SJSA1 (cell line): ENCODE data around the gene SCFD2. TPM values are rescaled to one million over a fixed set of nuclear protein-coding genes. Genes with fewer than 3 reads are reported as not detected.

Experiments used
- DNase-seq, 2 experiments: peaks; one replicate each; pipeline ENCODE4 v3.0.0-alpha.2; 2015 to 2020; ENCODE audit warnings: low spot score in 2 of 2, low read depth in 1 of 2
- H3K27ac ChIP-seq: fragments of 250-450 bp; sonication (Bioruptor Pico); 2 replicates; pipeline ENCODE4 v1.5.1; 2020; ENCODE audit warnings: mild to moderate bottlenecking, moderate library complexity
- H3K27me3 ChIP-seq: fragments of 250-450 bp; sonication (Bioruptor Pico); replicated peaks from 2 replicates; pipeline ENCODE4 v1.5.1; 2020; ENCODE audit warnings: mild to moderate bottlenecking, moderate library complexity
- H3K36me3 ChIP-seq: fragments of 250-450 bp; sonication (Bioruptor Pico); 2 replicates; pipeline ENCODE4 v1.5.1; 2020; ENCODE audit warnings: mild to moderate bottlenecking
- H3K4me1 ChIP-seq: fragments of 250-450 bp; sonication (Bioruptor Pico); replicated peaks from 2 replicates; pipeline ENCODE4 v1.6.1; 2021; ENCODE audit warnings: mild to moderate bottlenecking
- H3K4me3 ChIP-seq: fragments of 250-450 bp; sonication (Bioruptor Pico); 2 replicates; pipeline ENCODE4 v1.5.1; 2020; ENCODE audit warnings: mild to moderate bottlenecking
- H3K9me3 ChIP-seq: fragments of 250-450 bp; sonication (Bioruptor Pico); replicated peaks from 2 replicates; pipeline ENCODE4 v1.5.1; 2020; ENCODE audit warnings: mild to moderate bottlenecking
- total RNA-seq: library from RNA; depleted of rRNA; stranded (reverse); fragments of >200 nt; shearing (Covaris generic); gene quantifications from 2 replicates; pipeline ENCODE4 v1.2.3, GENCODE V29; 2014

Gene SCFD2
- total RNA-seq, 1 experiment from 2014 or later: 18.5 TPM

DNA sequence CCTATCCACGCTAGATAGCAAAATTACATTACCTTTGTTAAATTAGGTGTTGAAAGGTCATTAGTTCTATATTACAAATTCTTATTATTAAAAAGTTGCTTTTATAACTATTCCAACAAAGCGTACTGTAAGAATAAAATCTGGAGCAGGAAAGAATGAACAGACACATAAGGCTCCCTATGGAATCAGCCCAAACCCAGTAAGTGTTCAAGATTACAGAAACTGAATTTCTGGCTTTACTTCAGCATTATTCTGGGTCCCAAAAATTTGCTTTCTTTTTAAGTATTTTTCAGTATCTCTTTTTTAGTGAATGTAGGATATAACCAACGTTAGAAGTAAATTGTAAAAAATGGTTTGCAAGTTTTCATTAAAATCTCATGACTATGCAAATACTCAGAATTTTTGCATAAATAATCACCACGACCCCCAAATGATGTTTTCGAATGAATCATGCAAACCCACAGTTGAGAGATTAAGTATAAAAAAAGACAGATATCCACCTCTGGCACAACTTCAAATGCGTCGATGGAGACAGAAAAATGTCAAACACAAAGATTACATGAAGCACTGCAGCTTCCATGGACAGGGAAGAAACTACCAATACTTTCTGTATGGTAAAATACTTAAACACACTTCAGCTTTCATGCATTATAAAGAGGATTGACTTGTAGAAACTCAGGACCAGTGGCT, 265.2 kb downstream of the SCFD2 start:
- Histone ChIP-seq H3K4me1 (peaks cover 44% of the 10 kb centered on the region), H3K4me3 (no peak overlapping the region), H3K27ac (peak overlapping the region; percentile 94), H3K27me3 (no peaks in the 10 kb centered on the region), H3K9me3 (no peaks in the 10 kb centered on the region), H3K36me3 (no peaks in the 10 kb centered on the region)
- DNase-seq: no peak

DNA sequence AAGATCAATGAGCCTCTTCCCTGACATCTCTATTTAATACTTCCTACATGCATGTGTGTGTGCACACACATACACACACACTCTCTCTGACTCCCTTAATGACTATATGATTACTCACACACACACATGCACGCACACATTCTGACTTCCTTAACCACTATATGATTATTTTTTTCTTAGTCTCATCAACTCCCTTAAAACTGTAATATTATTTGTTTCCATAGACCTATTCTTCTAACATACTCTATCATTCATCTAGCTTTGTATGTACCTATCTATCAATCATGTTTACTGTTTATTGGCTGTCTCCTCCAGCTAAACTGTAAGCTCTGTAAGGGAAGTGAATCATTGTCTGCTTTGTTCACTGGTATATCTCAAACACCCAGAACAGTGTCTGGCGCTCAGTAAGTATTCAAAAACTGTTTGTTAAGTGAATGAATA, 267.2 kb downstream of the SCFD2 start:
- peaks cover 44% of the 10 kb centered on the region for H3K4me1 ChIP-seq
- DNase-seq: peak in 1 of 2 experiments; percentile 85

DNA sequence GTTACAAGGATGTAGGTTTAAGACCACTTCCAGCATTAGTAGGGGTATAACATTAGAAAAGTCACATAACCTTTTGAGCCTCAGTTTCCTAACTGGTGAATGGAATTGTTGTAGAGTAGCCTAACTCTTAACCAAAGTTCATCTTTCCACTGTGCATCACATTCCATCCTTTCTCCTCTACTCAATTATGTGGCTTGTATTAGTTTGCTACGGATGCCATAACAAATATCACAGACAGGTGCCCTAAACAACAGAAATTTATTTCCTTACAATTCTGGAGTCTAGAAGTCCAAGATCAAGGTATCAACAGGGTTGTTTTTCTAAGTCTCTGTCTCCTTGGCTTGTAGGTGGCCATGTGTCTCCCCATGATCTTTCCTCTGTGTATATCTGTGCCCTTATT, 271.8 kb downstream of the SCFD2 start:
- no peak for DNase-seq
- H3K36me3 ChIP-seq: no peaks in the 10 kb centered on the region
- peaks cover 13% of the 10 kb centered on the region for H3K4me1 ChIP-seq
- H3K9me3 ChIP-seq: no peaks in the 10 kb centered on the region
- no peaks in the 10 kb centered on the region for H3K27me3 ChIP-seq
- H3K4me3 ChIP-seq: no peak overlapping the region
- H3K27ac ChIP-seq: no peak overlapping the region

More for the DNA sequence above, 267.2 kb downstream of the SCFD2 start:
- Histone ChIP-seq H3K27ac (peak overlapping the region; percentile 94), H3K27me3 (no peaks in the 10 kb centered on the region), H3K4me3 (no peak overlapping the region), H3K9me3 (no peaks in the 10 kb centered on the region), H3K36me3 (no peaks in the 10 kb centered on the region)

DNA sequence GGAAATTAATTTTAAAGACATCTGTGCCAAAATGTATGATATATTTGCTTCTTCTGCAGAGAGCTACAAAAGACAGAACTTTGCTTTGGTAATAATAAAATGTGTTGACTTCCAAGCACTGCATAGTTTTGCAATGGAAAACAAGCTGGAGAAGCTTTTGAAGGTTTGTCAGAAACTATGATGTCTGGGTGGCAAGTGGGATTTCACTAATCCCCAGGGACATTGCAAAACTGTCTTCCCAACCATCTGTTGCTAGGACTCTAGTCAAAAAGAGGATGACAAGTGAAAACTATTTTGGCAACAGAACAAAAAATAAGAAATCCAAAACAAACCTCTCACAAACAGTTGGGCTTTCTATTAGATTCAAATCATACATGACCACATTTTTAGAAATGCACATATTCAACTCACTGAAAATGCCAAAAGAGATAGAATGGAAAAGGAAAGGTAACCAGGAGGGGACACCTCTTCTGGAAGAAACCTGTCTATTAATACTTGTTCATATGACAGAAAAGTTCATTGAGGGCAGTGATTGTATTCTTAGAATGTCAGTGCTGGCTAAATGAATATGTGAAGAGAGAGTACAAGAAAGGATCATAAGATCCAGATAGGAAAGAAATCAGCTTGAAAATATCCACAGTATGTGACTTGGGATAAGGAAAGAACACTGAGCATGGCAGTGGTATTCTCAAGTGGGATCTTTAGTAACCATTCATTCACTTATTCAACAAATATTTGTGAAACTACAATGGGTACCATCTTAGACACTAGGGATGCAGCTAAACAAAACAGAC, 275.7 kb downstream of the SCFD2 start:
- Histone ChIP-seq H3K9me3 (no peaks in the 10 kb centered on the region; the same call in 1 of the 2 replicates), H3K27ac (no peak overlapping the region), H3K4me3 (no peak overlapping the region), H3K27me3 (no peaks in the 10 kb centered on the region), H3K36me3 (no peaks in the 10 kb centered on the region), H3K4me1 (no peaks in the 10 kb centered on the region)
- no peak for DNase-seq

DNA sequence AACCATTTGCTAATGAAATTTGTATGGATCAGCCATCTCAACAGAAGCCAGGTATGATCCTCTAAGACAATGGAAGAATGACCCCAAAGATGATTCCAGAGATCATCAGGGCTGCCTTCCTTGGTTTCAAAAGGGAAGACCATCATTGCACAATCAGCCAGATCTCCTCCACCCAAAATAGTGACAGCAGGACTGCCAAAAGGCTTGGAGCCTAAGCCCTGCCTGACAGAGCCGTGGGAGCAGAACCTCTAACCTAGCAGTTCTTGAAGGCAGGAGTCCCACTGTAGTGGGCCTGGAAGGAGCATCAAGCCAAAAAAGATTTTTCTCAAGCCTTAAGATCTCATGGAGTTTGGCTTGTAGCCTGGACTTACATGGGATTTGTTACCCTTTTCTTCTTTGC, 277.7 kb downstream of the SCFD2 start:
- DNase-seq: no peak
- no peak overlapping the region for H3K4me3 ChIP-seq
- H3K9me3 ChIP-seq: no peaks in the 10 kb centered on the region; the same call in 1 of the 2 replicates
- H3K27me3 ChIP-seq: no peaks in the 10 kb centered on the region
- H3K4me1 ChIP-seq: no peaks in the 10 kb centered on the region
- H3K27ac ChIP-seq: no peak overlapping the region
- no peaks in the 10 kb centered on the region for H3K36me3 ChIP-seq

DNA sequence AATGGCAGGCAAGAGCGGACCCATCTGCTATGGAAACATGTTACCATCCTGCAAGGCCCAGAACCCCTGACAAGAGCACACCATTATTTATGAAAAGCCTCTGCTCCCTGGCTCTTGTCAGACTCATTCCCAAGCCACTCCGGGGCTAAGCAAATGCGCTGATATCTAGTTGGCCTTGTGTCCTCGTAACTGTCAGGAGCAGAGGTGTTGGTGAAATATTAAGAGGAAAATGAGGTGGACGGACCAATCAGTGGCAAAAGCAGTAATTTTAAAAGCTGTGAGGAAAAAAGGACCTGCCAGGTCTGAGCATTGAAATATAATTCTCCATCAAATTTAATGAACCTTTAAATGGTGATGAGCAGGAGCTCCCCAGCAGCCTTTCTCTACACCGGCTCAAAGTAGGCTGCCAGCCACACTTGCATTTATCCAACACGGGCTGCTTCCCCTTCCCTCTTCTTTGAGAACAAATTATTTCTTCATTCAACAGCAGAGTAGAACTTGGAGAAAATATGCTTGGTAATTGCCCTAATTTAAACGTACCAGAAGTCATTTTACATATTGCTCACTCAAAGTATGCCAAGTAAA, 289.4 kb downstream of the SCFD2 start:
- H3K27me3 ChIP-seq: no peaks in the 10 kb centered on the region
- H3K27ac ChIP-seq: no peak overlapping the region
- DNase-seq: no peak
- no peaks in the 10 kb centered on the region for H3K4me1 ChIP-seq
- H3K36me3 ChIP-seq: no peaks in the 10 kb centered on the region
- H3K9me3 ChIP-seq: no peaks in the 10 kb centered on the region
- H3K4me3 ChIP-seq: no peak overlapping the region

DNA sequence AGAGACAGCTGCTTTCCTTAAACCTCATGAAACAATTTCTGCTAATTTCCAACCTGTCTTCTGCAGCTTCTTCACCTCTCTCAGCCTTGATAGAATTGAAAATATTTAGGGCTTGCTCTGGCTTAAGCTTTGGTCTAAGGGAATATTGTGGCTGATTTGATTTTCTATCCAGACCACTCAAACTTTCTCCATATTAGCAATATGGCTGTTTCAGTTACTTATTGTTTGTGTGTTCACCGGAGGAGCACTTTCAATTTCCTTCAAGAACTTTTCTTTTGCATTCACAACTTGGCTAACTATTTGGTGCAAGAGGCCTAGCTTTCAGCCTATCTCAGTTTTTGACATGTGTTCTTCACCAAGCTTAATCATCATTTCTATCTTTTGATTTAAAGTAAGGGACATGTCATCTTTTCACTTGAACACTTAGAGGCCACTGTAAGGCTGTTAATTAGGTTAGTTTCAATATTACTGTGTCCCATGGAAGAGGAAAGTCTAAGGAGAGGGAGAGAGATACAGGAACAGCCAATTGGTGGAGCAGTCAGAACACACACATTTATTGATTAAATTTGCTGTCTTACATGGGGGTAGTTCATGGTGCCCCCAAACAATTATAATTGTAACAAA, 290.6 kb downstream of the SCFD2 start:
- Histone ChIP-seq H3K4me3 (no peak overlapping the region), H3K27ac (no peak overlapping the region), H3K36me3 (no peaks in the 10 kb centered on the region), H3K4me1 (no peaks in the 10 kb centered on the region), H3K9me3 (no peaks in the 10 kb centered on the region), H3K27me3 (no peaks in the 10 kb centered on the region)
- no peak for DNase-seq

DNA sequence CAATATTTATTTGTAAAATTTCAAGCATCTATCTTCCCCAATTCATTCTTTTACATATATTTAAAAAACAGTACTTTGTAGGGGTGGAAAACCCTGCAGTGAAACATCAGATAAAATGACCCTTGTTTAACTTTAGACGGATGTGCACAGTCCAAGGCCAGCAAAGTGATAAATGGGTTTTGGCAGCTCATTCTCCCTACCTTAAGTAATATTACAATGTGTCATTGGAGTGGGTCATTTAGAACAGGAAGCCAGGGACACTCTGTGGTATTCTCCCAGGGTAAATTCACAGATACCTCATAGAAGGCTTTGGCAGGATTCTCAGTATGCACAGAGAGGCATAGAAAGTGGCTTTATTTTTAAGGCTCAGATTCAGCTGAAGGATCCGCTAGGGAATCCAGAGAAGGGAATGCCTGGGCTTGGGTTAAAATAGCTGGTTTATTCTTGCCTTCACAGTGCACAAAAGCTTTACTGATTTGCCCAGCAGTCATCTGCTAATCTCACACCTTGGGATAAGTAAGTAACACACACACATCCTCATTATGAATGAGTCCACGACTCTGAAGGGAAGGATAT, 297.0 kb downstream of the SCFD2 start:
- no peak overlapping the region for H3K27ac ChIP-seq
- no peaks in the 10 kb centered on the region for H3K4me1 ChIP-seq
- no peak for DNase-seq
- H3K36me3 ChIP-seq: no peaks in the 10 kb centered on the region
- no peak overlapping the region for H3K4me3 ChIP-seq
- no peaks in the 10 kb centered on the region for H3K27me3 ChIP-seq
- H3K9me3 ChIP-seq: no peaks in the 10 kb centered on the region

DNA sequence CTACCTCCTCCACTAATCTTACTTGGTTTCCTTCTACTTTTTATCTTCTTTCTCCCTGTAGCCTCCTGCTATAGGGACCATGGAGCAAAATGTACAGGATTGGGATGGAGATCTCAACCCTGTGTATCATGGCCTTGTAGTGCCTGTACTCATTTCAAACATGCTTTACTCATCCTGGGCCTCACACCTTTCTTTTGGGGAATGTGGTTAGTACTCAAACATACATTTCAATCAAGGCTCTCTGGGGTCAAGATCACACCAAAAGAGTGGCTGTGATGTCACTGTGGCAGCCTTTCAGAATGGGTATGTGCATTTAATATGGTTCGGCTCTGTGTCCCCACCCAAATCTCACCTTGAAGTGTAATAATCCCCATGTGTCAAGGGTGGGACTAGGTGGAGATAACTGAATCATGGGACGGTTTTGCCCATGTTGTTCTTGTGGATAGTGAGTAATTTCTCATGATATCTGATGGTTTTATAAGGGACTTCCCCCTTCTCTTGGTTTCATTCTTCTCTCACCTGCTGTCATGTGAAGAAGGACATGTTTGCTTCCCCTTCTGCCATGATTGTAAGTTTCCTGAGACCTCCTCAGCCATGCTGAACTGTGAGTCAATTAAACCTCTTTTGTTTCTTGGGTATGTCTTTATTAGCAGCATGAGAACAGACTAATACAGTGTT, 298.6 kb downstream of the SCFD2 start:
- DNase-seq: no peak
- Histone ChIP-seq H3K4me3 (no peak overlapping the region), H3K36me3 (no peaks in the 10 kb centered on the region), H3K9me3 (no peaks in the 10 kb centered on the region), H3K27ac (no peak overlapping the region), H3K27me3 (no peaks in the 10 kb centered on the region), H3K4me1 (no peaks in the 10 kb centered on the region)

DNA sequence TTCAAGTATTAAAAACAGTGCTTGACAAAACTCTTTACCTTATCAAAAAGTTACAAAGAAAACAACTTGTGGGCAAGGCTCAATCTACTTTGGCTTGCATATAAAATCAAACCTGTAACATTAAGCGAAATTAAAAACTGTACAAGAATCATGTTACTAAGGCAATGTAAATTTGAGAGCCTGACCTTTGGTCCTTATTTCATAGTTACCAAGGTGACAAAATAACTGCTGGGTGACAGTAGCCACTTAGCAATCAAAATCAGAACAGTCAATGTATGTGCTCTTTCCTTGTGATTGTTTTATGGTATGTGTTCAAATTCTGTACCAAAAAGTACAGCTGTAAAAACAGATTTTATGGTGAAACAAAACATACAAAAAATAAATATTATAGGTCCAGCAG, 299.7 kb downstream of the SCFD2 start:
- H3K4me1 ChIP-seq: no peaks in the 10 kb centered on the region
- H3K27ac ChIP-seq: no peak overlapping the region
- H3K4me3 ChIP-seq: no peak overlapping the region
- no peaks in the 10 kb centered on the region for H3K9me3 ChIP-seq
- H3K27me3 ChIP-seq: no peaks in the 10 kb centered on the region
- H3K36me3 ChIP-seq: no peaks in the 10 kb centered on the region
- no peak for DNase-seq

DNA sequence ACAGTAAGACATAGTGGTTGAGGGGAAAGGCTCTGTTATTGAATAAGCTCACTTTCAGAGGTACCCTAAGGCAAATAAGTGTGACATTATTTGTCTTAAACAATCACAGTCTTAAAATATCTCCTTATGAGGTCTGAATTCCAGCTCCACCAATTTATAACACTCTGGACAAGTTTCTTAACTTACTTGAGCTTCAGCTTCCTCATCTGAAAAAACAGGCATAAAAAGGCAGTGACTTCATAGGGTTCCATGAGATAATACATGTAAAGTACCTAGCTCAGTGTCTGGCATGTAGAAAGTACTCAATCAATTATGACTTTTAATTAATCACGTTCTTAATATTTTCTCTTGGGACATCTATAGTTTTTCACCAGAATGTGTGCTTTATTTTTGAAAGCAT, 301.3 kb downstream of the SCFD2 start:
- Histone ChIP-seq H3K36me3 (no peaks in the 10 kb centered on the region), H3K27ac (no peak overlapping the region), H3K27me3 (no peaks in the 10 kb centered on the region), H3K4me3 (no peak overlapping the region), H3K4me1 (no peaks in the 10 kb centered on the region), H3K9me3 (no peaks in the 10 kb centered on the region)
- DNase-seq: no peak

DNA sequence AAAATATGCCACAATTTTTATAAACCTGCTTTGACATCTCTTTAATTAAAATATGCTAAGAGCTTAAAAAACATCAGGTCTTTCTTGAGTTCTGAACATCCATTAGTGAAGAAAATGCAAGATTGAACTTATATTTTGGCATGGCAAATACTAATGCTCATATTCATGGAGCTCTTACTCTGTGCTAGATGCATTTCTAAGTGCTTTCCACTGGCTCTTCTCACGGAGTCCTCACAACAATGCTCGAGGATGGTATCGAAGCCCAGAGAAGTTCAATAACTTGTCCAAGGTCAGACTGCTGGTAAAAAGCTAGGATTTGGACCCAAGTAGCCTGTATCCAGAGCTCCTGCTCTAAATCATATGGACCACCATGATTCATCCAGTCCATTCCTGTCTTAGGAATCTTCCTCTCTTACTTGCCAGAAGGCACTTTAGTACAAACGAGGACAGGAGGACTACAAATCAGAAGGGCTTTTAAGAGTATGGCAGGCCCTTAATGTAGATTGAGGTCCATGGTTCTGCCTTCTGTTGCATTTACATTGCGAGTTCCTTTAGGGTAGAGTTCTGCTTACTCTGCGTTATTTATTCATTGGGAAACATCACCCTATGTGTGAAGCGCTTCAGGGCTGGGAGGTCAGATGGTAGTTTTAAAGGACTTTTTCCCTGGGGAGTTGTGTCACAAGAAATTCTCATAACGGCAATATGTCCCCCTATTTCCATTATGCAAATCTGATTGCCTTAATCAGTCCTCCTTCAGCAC, 304.6 kb downstream of the SCFD2 start:
- no peak overlapping the region for H3K27ac ChIP-seq
- no peaks in the 10 kb centered on the region for H3K4me1 ChIP-seq
- H3K4me3 ChIP-seq: no peak overlapping the region

DNA sequence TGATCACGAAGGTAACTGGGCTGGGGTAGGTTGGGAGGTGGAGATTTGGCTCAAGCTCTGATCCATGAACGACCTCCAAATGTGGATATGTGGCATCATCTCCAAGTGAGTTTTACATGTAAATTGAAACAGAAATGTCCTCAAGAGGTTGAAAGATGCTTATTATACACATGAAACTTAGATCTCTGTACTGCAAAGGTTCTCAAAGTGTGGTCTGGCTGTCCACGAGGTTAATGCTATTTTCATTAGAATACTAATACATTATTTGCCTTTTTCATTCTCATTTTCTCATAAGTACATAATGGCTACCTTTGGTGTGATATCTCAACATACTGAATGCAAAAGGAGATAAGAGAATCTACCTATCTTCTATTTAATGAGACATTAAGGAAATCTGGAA, 305.6 kb downstream of the SCFD2 start:
- H3K27ac ChIP-seq: no peak overlapping the region
- H3K36me3 ChIP-seq: no peaks in the 10 kb centered on the region
- no peaks in the 10 kb centered on the region for H3K9me3 ChIP-seq
- H3K4me3 ChIP-seq: no peak overlapping the region
- DNase-seq: no peak
- no peaks in the 10 kb centered on the region for H3K27me3 ChIP-seq
- H3K4me1 ChIP-seq: peaks cover 7% of the 10 kb centered on the region

More for the DNA sequence above, 304.6 kb downstream of the SCFD2 start:
- H3K36me3 ChIP-seq: no peaks in the 10 kb centered on the region
- no peaks in the 10 kb centered on the region for H3K9me3 ChIP-seq
- DNase-seq: no peak
- H3K27me3 ChIP-seq: no peaks in the 10 kb centered on the region
